Measurements from ENCODE around the gene LBX2.

The LBX2 gene

DNA sequence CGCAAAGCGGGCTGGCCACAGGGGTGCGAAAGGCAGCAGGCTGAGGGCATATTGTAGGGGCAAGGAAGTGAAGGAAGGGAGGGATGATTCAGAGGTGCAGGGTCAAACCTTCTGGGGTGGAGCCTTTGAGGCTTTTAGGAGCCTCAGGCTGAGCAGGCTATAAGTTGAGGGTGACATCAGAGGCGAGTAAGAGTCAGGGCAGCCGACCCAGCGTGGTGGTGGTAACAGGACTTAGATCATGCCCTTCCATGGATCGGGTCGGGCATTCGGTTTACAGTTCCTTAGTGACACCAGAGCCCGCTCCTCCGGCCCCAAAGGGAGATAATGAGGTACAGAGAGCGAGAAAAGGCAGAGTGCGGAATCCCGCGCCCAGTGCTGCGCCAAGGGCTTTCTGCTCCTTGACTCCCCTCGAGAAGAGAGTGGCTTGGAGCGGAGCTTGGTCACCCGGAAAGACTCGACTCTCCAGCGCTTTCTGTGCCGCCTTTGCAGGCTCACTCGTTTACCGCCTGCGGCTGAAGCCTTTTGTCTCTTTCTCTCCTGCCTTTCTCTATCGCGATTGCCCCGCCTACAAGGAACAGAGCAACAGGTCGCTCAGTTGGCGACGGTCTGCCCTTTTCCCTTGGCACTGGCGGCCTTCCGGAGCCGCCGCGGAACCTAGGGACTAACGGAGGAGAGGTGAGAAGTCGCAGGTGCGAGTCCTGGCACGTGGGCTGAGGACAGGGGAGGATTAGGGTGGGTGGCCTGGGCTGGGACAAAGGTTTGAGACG lies 720 bp downstream of the LBX2 start:
- no peak for TF ChIP-seq SIN3A (IDR thresholded peaks at IDR 0.05; ENCODE audit: borderline replicate concordance, insufficient read depth, low read length)
- no peak for TF ChIP-seq TAF1 (IDR thresholded peaks at IDR 0.05; ENCODE audit: borderline replicate concordance, insufficient read depth, low read length)
- TF ChIP-seq POLR2AphosphoS5 (IDR thresholded peaks at IDR 0.05; ENCODE audit: low read depth, low read length): no peak

DNA sequence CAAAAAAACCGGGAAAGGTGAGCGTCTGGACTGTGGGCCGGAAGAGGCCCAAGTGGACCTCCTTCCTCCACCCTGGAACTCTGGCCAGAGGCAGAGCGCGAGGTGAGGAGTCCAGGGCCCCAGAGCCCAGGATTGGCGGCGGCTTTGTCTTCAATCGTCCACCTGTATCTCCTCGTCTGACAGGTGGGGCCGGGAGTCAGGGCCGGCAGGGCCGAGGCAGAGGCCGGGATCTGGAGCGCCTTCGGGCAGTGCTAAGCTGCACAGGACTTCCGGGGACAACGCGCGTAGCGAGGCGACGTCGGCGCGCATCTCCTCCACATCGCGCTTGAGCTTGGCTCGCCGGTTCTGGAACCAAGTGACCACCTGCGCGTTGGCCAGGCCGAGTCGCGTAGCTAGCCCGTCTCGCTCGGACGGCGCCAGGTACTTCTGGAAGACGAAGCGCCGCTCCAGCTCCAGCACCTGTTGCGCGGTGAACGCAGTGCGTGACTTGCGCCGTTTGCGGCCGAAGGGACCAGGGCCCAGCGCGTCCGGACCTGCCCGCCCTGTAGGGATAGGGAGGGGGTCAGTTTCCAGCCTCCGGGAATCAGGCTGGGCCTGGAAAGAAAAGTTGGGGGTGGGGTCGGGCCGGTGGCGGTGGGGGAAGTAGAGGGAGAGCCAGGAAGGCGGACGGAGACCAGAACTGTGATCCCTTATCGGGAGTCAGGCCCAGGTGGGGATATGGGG lies 1.5 kb downstream of the LBX2 start:
- TF ChIP-seq POLR2AphosphoS5 (IDR thresholded peaks at IDR 0.05; ENCODE audit: low read depth, low read length) (no peak), TAF1 (IDR thresholded peaks at IDR 0.05; ENCODE audit: borderline replicate concordance, insufficient read depth, low read length) (no peak), SIN3A (IDR thresholded peaks at IDR 0.05; ENCODE audit: borderline replicate concordance, insufficient read depth, low read length) (no peak), FOXP2 (optimal IDR thresholded peaks at IDR 0.05; ENCODE audit: borderline replicate concordance, extremely low read depth, extremely low read length, insufficient read depth) (no peak)
- TF ChIP-seq, protein P1, sequence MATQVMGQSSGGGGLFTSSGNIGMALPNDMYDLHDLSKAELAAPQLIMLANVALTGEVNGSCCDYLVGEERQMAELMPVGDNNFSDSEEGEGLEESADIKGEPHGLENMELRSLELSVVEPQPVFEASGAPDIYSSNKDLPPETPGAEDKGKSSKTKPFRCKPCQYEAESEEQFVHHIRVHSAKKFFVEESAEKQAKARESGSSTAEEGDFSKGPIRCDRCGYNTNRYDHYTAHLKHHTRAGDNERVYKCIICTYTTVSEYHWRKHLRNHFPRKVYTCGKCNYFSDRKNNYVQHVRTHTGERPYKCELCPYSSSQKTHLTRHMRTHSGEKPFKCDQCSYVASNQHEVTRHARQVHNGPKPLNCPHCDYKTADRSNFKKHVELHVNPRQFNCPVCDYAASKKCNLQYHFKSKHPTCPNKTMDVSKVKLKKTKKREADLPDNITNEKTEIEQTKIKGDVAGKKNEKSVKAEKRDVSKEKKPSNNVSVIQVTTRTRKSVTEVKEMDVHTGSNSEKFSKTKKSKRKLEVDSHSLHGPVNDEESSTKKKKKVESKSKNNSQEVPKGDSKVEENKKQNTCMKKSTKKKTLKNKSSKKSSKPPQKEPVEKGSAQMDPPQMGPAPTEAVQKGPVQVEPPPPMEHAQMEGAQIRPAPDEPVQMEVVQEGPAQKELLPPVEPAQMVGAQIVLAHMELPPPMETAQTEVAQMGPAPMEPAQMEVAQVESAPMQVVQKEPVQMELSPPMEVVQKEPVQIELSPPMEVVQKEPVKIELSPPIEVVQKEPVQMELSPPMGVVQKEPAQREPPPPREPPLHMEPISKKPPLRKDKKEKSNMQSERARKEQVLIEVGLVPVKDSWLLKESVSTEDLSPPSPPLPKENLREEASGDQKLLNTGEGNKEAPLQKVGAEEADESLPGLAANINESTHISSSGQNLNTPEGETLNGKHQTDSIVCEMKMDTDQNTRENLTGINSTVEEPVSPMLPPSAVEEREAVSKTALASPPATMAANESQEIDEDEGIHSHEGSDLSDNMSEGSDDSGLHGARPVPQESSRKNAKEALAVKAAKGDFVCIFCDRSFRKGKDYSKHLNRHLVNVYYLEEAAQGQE (IDR thresholded peaks at IDR 0.05; ENCODE audit: insufficient read depth in 1 of 2, low read depth in 2 of 2, low read length in 2 of 2): no peak

DNA sequence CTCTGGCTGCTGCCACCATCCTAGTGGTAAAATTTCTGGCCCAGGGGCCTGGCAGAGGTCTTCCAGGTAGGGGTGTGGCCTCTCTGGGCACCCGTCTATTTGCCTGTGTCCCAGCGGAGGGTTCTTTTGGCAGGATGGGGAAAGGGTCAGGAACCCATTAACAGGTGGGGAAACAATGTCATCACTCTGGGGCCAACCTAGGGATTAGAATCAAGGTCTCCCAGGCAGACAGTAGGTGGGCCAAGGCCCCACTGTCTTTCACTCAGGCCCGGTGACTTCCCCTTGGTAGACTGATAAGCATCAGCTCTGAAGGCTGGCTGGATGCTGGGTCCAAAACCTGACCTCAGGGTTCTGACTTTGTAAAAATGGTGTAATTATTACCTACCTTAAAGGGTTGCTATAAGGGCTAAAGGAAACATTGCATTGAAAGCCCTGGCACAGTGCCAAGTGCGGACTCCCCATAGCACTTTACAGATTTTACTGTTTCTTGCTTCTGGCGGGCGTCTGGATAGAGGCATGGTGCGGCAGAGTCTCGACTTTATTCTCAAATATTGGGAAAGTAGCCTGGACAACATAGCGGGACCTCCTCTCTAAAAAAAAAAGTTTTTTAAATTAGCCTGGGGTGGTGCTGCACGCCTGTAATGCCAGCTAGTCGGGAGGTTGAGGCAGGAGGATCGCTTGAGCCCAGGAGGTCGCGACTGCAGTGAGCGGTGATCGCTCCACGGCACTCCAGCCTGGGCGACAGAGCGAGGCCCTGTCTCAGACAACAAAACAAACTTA lies 2.2 kb downstream of the LBX2 start:
- TF ChIP-seq, protein P1 (IDR thresholded peaks at IDR 0.05; ENCODE audit: insufficient read depth in 1 of 2, low read depth in 2 of 2, low read length in 2 of 2): no peak
- no peak for TF ChIP-seq FOXP2 (optimal IDR thresholded peaks at IDR 0.05; ENCODE audit: borderline replicate concordance, extremely low read depth, extremely low read length, insufficient read depth)
- TF ChIP-seq TAF1 (IDR thresholded peaks at IDR 0.05; ENCODE audit: borderline replicate concordance, insufficient read depth, low read length): no peak
- TF ChIP-seq SIN3A (IDR thresholded peaks at IDR 0.05; ENCODE audit: borderline replicate concordance, insufficient read depth, low read length): no peak
- TF ChIP-seq POLR2AphosphoS5 (IDR thresholded peaks at IDR 0.05; ENCODE audit: low read depth, low read length): no peak

DNA sequence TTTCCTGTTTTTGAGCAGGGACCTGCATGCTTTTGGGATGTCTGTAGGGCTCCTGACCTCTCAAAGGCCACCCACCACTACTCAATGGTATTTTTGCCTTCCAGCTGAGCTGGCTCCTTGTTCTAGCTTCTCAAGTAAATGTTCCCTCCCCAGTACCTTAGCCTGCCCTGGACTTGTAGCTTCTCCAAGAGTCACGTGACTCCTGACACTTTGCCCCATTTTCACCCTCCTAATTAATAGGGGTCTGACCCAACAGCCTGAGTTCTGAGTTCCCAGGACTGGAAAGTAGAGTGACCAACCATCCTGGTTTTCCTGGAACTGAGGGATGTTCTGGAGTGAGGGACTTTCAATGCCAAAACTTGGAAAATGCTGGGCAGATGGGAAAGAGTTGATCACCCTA lies 4.0 kb downstream of the LBX2 start:
- TF ChIP-seq, protein P1 (IDR thresholded peaks at IDR 0.05; ENCODE audit: insufficient read depth in 1 of 2, low read depth in 2 of 2, low read length in 2 of 2): no peak
- TF ChIP-seq TAF1 (IDR thresholded peaks at IDR 0.05; ENCODE audit: borderline replicate concordance, insufficient read depth, low read length) (no peak), SIN3A (IDR thresholded peaks at IDR 0.05; ENCODE audit: borderline replicate concordance, insufficient read depth, low read length) (no peak), FOXP2 (optimal IDR thresholded peaks at IDR 0.05; ENCODE audit: borderline replicate concordance, extremely low read depth, extremely low read length, insufficient read depth) (no peak), POLR2AphosphoS5 (IDR thresholded peaks at IDR 0.05; ENCODE audit: low read depth, low read length) (no peak)

DNA sequence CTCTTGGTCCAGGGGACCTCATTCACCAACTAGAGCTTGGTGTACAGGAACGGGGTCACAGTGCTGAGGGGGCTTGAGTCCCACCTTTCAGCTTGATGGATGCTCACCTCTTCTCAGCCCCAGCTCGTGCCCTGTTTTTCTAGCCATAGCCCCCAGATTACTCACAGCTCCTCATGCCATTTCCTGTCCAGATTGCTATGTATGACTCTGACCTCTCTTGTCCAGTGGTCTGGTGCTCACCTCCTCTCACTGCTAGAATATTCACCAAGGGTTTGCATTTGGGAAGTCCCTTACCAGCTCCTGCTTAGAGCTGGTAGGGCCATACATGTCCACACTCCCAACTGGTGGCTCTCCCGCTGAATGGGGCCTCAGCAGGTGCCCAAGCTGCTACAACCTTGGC lies 5.9 kb downstream of the LBX2 start:
- TF ChIP-seq, protein P1 (IDR thresholded peaks at IDR 0.05; ENCODE audit: insufficient read depth in 1 of 2, low read depth in 2 of 2, low read length in 2 of 2): no peak
- TF ChIP-seq SIN3A (IDR thresholded peaks at IDR 0.05; ENCODE audit: borderline replicate concordance, insufficient read depth, low read length) (no peak), POLR2AphosphoS5 (IDR thresholded peaks at IDR 0.05; ENCODE audit: low read depth, low read length) (no peak), FOXP2 (optimal IDR thresholded peaks at IDR 0.05; ENCODE audit: borderline replicate concordance, extremely low read depth, extremely low read length, insufficient read depth) (no peak), TAF1 (IDR thresholded peaks at IDR 0.05; ENCODE audit: borderline replicate concordance, insufficient read depth, low read length) (no peak)

All from PFSK-1 (cell line).